ENCODE results near the gene SPRR2E.
"Not testable (repeated sequence)": the region's sequence is repeated elsewhere in the genome, so short reads cannot be mapped to it uniquely, and the experiment has no call there.

SPRR2E gene

GRCh38 chr1:153070243-153070642 lies 24.1 kb downstream of the SPRR2E start:
- no peak for DNase-seq (ENCODE audit: low read depth in 2 of 2, low spot score in 1 of 2)

- no peak for DNase-seq (ENCODE audit: low read depth in 2 of 2, low spot score in 1 of 2)
Observed at GRCh38 chr1:153058826-153059784, 35.2 kb downstream of the SPRR2E start.

GRCh38 chr1:153058154-153058553 lies 36.2 kb downstream of the SPRR2E start:
- no peak for DNase-seq (ENCODE audit: low read depth in 2 of 2, low spot score in 1 of 2)

- DNase-seq (ENCODE audit: low read depth in 2 of 2, low spot score in 1 of 2) = no peak
Observed at GRCh38 chr1:153057375-153057774, 37.0 kb downstream of the SPRR2E start, which contains the start of gene SPRR2A. SPRR2A (minus strand) TSS chr1:153057512; CDS start chr1:153056735, 777 bp downstream.

- not testable (repeated sequence) for DNase-seq (ENCODE audit: low read depth in 2 of 2, low spot score in 1 of 2)
Observed at GRCh38 chr1:153056111-153056510, 38.2 kb downstream of the SPRR2E start.

- no peak for DNase-seq (ENCODE audit: low read depth in 2 of 2, low spot score in 1 of 2)
Observed at GRCh38 chr1:153049211-153049610, 45.1 kb downstream of the SPRR2E start.

Measured in stimulated activated CD8-positive, alpha-beta memory T cell treated with anti-CD3 and anti-CD28 coated beads, Interleukin-4, amount 100 ng/mL, for 1 hour (primary cell).